H1 (cell line): ENCODE results near the gene FAM83F.

Experiments
- CEBPB ChIP-seq: IDR thresholded peaks from 2 replicates; pipeline ENCODE4 v1.6.1; 2012; ENCODE audit warnings: low read depth, low read length
- CTCF ChIP-seq, 3 experiments: IDR thresholded peaks; 1 replicate in 2 of 3; 2 replicates in 1 of 3; pipeline versions ENCODE4 v1.5.1 to v1.6.1; 2011; ENCODE audit warnings: low read length in 3 of 3, mild to moderate bottlenecking in 3 of 3, inconsistent platforms in 2 of 3, low read depth in 1 of 3, moderate library complexity in 1 of 3; ENCODE audit not compliant: insufficient read depth in 1 of 3; ENCODE audit errors: control extremely low read depth in 1 of 3
- E2F6 ChIP-seq: IDR thresholded peaks from 2 replicates; pipeline ENCODE4 v1.6.1; 2012; ENCODE audit warnings: inconsistent platforms
- EZH2 ChIP-seq: fragments of 200-600 bp; sonication (generic); IDR thresholded peaks from 2 replicates; pipeline ENCODE4 v1.7.1; 2012; ENCODE audit warnings: low read depth, mild to moderate bottlenecking, moderate library complexity, low read length, inconsistent platforms; ENCODE audit not compliant: severe bottlenecking
- RAD21 ChIP-seq, 2 experiments: IDR thresholded peaks in 1 of 2; conservative IDR thresholded peaks in 1 of 2; 2 replicates each; pipeline ENCODE4 v1.6.1; 2011; ENCODE audit warnings: low read depth in 2 of 2, low read length in 2 of 2, improper control_type of control experiment in 1 of 2, inconsistent platforms in 1 of 2, mild to moderate bottlenecking in 1 of 2, moderate library complexity in 1 of 2
- SIX5 ChIP-seq: IDR thresholded peaks from 2 replicates; pipeline ENCODE4 v1.6.1; 2011; ENCODE audit warnings: mild to moderate bottlenecking, low read depth, low read length

GRCh38 chr22:40043081-40043480 is 48.3 kb downstream of the FAM83F start:
- TF ChIP-seq CEBPB (no peak), RAD21 (IDR thresholded peaks at IDR 0.05 in 1 of 2, conservative IDR thresholded peaks at IDR 0.05 in 1 of 2; ENCODE audit: low read depth in 2 of 2, low read length in 2 of 2) (no peak), SIX5 (no peak), E2F6 (no peak), CTCF (IDR thresholded peaks at IDR 0.05; ENCODE audit: control extremely low read depth in 1 of 3, insufficient read depth in 1 of 3, low read depth in 1 of 3, low read length in 3 of 3) (peak in 1 of 3 experiments; percentile 4; a peak in 1 of 4 replicates), EZH2 (no peak)
